GM19452 (cell line): ENCODE data around the gene SLC2A13.
"Not testable (repeated sequence)": the region's sequence is repeated elsewhere in the genome, so short reads cannot be mapped to it uniquely, and the experiment has no call there.

Experiments
- ATAC-seq: cut with Tn5 transposase; IDR thresholded peaks from one replicate; pipeline ENCODE4 v1.9.1; 2021; ENCODE audit not compliant: unreplicated experiment

The SLC2A13 gene

DNA sequence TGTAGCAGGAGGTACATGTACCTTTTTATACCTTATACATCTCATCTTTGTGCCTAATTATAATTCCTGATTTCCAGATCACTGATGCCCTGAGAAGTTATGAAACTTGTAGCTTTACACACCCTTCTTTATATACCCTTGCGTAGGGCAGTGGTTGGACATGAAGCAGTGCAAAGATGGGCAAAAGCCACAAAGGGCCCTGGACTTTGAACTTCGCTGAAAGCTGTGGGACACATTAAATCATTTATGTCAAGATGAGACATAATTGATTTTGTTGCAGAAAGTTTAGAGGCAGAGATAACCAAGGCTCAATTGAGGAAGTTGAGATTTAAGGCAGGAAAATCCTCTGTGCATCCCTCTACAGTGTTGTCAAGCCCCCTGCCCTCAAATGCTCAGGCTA is 170.0 kb downstream of the SLC2A13 start:
- no peak for ATAC-seq

DNA sequence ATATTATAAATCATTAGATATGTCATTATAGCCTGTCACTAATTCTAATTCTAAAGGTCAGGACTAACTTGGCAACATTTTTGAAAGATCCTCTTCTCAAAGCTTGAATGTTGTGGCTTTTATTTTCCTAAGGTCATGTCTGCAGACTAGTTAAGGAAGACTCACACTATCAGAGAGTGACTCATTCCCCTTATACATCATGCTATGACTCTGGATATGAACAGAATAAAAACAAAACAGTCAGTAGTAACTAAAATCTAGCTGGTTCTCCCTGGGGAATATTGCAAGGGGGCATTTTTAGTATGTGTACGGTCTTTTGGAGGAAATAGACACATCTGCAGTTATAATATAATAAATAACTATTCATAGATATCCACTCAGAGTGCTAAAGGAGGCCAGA is 170.6 kb downstream of the SLC2A13 start:
- ATAC-seq, result no peak

DNA sequence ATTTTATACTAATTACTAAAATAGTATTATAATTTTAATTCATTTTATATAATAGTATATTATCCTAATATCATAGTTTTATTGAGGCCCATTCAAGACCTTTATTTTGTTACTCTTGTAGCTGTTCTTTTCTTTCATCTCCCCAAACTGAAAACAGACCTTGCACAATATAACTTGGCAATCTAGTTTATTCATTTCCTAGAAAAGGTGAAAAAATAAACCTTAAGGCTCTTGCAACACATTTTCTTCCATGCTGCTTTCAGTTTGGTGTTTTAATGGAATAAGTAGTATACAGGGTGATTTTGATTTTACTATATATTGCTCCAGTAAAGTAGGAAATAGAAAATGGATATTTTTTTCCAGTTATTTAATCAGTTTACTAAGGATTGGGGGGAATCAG is 174.0 kb downstream of the SLC2A13 start:
- no peak for ATAC-seq

DNA sequence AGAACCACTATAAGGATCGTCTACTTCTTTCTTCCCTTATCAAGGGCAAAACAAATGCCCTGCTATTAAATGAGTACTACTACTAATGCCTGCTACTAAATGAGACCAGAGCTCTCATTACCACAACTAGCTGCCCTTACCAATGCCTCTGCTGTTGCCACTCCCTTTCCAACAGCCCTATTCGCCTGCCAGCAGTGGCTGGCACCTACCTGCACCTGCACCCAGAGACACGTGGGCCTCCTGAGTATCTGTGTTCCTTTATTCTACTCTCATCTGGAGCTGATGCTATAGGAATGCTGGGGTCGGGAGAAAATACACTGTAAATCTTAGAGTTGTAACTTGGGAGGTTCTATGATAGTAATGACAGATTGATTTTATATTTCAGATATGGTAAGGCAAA is 174.7 kb downstream of the SLC2A13 start:
- ATAC-seq, result no peak

DNA sequence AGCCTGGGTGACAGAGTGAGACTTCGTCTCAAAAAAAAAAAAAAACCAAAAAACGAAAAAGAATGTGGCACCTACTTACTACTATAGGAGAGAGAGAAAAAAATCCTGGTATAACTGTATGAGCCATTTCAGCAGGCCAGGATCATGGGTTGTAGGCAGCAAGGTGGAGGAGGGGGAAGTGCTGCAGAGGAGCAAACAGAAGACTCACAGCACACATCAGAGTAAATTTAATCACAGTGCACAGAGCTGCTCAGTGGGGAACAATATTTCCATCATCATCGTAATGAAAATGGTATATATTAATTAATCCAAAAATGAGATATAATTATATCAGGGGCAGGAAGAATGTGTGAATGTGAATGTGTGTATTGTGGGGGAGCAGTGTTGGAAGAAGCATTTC is 175.8 kb downstream of the SLC2A13 start:
- no peak for ATAC-seq

DNA sequence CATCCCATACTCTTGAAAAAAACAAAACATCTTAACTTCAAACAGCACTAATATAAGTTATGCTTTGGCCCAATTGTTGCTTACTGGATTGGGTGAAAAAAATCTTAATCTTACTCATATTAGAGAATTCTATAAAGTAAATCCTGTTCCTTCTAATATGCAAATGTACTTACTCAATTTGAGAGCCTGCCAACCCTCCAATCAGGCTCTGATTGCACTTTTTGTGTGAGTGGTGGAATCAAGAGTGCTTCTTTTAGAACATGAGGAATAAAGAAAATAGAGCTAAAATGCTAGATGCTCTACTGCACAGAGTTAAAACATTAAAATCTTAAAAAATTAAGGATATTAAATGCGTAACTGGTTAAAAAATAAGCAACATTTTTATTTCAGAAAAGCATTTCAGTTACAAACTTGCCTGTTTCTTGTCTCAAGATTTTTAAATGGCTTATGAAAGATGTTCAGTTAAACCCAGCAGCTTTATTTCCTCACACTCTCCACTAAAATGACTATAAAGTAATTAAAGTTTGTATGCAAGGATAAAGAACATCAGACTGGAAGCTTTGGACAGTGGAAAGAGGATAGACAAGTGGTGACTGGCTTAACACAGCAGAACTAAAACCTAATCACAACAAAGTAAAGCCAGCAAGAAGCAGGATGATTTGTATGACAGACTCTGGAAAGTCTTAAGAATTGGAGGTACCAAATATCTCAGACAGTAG is 177.5 kb downstream of the SLC2A13 start:
- ATAC-seq, result no peak

DNA sequence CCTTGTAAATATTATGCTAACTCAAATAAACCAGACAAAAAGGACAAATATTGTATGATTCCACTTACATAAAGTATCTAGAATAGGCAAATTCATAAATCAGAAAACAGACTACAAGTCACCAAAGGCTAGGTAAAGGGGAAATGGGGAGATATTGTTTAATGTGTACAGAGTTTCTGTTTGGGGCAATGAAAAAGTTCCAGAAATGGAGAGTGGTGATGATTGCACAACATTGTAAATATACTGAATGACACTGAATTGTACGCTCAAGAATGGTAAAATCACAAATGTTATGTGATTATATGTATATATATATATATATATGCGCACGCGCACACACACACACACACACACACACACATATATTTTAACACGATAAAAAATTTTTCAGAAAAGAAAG is 182.5 kb downstream of the SLC2A13 start:
- no peak for ATAC-seq

DNA sequence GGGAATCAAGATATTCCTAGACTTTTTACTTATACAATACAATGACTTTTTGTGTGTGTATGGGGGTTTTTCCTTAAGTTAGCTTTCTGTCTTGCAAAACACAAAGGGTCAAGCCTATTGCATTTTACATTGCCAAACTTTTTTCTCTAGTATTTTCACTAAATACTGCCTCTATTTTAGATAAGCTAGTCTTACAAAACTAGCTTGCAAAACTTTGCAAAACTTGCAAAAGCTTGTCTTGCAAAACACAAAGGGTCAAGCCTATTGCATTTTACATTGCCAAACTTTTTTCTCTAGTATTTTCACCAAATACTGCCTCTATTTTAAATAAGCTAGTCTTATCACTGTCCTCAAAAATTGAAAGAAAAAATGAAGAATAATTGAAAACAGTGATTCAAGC is 183.3 kb downstream of the SLC2A13 start:
- not testable (repeated sequence) for ATAC-seq

DNA sequence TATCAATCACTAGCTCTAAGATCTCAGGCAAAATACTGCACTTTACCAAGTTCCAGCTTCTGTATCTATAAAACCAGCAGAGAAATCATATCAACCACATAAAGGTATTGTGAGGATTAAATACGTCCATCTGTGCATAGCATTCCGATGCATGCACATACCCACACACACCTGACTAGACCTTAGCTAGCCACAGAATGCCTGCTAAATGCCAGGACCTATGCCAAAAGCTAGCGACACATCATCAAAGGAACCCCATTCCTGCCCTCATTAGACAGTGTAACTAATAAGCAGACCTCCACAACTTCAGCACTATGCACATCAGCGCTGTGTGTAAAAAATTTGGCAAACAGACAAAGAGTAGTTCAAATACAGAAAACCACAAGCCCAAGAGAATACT is 185.2 kb downstream of the SLC2A13 start:
- no peak for ATAC-seq

DNA sequence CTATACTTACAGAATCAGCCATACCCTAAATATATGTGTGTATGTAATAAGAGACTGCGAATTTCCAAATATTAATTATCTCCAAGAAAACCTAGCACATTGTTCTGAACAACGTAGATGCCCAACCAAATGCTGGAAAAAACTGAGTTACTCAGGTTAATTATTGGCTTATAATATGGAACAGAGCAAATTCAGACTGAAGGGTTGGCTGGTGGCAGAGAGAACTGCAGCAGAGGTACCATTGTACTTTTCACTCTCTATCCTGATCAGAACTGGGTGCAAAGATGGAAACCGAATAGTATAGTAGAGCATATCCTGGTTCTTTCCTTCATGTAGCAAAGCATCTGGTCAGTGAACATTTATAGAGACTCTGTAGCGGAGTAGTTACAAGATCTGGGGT is 185.7 kb downstream of the SLC2A13 start:
- no peak for ATAC-seq

DNA sequence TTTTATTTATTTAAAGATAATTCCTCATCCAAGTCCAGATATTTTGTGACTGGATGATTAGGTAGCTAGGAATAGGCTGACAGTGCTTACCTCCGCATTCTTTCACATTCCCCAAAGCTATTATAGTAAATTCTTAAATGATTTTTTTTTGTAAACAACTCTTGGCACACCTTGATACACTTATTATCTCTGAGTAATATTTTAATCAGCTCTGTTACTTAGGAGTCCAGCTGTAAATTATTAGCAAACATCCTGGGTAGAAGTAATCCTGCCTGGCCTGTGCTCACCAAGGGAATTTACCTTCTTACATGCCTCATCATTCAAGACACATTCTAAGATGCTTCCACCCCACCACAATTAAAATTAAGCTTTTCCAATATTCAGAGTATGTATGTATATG is 186.1 kb downstream of the SLC2A13 start:
- no peak for ATAC-seq

DNA sequence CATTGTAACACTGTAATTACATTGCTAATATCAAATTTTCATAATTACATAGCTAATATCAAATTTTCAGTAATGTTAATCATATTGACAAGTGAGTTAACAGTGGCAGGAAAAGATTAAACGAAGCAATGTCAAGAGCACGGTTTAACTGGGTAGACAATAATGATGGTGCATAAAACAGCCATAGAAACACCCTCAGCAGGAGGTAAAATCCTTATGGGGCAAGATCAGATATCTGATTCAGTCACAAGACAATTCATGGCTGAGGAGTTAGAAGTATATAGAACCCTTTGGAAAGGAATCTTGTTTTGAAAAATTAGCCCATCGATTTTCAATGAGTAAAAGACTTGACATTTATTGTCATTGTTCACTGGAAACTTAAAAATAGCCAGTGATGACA is 190.6 kb downstream of the SLC2A13 start:
- ATAC-seq, result no peak

DNA sequence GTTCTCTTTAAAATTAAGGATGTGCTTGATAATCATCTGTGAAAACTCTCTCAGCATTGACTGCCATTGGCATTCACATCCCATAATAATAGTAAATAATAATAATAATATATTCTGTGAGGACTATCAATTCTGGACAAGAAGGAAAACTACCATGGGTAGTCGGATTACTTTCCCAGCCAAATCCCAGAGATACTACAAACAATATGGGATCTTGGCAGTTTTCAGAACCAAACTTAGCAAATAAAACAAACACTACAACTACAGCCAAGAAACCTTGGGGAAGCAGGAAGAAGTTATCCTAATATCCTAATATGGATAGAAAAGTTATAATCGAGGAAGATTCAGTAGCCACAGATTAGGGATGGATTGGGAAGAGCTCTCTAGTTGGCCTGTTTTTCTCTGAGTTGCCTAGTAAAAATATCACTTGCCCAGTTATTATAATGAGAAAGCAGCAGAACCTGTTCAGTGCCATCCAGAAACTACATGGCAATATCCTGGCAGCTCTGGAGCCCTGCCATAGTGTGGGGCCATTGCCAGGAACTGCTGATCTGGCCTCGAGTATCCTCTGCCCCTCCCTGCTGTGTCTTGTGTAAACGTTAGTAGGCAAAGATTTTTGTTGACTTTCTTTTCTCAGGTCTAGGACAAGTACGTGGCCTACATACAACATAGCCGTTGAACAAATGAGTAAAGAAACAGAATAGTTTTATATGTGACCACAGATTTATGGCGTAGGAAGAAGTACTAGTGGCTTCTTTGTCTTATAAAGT is 193.5 kb downstream of the SLC2A13 start:
- no peak for ATAC-seq

DNA sequence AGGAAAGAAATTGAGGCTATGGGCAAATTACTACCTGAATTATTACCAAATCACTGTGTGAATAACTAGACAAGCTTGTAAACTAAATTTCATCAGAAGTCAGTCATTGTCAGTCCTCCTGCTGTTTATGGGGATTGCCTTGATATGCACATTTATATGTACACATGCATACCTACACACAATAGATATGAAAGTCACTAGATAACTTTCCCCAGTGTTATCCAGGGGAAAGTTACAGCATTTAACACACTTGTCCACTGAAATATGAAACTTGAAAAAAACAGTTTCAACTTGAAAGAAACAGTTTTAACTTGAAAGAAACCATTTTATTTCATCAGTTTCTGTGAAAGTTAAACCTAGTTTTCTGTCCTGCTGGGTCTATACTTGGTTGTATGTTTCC is 199.6 kb downstream of the SLC2A13 start:
- no peak for ATAC-seq

DNA sequence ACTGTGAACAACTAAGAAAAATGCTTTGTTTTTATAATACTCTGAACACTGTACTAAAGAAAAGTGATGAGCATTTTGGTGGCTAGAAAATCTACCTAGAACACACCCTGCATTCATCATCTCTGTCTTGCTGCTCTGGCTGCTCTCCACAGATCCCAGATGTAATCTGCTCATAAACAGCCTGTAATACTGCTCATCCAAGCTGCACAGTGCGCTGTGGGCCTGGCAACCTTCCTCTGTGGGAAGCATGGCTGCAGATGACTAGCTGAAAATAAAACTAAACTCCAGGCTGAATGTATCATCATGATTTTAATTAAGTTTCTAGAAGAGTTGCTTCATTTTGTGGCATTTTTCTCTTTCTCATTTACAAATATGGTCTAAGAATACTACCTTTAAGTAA is 200.7 kb downstream of the SLC2A13 start:
- ATAC-seq, result no peak

DNA sequence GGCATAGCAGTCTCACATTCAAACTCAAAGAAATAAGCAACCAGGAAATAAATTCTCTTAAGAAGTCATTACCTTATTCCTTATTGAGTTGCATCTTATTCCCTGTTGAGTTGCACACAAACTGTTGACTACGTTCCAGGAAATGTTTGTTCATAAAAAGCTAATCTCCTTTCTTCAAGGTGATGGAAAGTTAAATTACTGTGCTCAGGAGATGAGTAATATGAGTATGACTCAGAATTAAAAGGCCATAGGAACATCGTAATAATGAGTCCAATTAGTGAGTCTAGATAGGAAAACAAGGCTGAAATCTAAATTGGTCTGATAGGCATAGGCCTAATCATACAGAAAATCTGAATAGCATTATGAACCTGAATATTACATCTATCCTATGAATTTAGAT is 203.1 kb downstream of the SLC2A13 start:
- no peak for ATAC-seq

DNA sequence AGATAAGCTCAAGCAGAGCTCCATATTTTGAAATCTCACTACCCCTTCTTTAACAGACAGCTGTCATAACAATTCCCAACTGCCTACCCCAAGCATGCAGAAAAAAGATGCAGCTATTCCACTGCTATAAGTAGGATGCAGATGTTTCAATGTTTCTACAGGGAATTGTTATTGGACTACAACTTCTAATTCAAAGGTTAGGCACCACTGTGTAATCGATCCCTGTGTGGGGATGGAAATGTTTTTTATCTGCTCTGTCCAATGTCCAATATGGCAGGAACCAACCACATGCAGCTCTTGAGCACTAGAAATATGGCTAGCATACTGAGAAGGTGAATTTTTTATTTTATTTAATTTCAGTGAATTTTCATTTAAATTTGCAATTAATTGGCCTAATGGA is 208.6 kb downstream of the SLC2A13 start:
- ATAC-seq, result no peak

DNA sequence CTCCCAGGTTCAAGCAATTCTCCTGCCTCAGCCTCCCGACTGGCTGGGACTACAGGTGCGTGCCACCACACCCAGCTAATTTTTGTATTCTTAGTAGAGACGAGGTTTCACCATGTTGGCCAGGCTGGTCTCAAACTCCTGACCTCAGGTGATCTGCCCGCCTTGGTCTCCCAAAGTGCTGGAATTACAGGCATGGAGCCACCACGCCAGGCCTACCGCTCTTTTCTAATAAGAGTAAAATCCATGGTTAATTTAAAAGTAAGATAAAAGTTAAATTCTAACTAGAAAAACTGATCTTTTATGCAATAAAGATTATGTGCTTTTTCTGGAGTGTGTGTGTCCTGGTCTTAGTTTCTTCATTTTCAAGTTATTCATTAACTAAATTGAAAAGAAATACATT is 212.5 kb downstream of the SLC2A13 start:
- not testable (repeated sequence) for ATAC-seq

DNA sequence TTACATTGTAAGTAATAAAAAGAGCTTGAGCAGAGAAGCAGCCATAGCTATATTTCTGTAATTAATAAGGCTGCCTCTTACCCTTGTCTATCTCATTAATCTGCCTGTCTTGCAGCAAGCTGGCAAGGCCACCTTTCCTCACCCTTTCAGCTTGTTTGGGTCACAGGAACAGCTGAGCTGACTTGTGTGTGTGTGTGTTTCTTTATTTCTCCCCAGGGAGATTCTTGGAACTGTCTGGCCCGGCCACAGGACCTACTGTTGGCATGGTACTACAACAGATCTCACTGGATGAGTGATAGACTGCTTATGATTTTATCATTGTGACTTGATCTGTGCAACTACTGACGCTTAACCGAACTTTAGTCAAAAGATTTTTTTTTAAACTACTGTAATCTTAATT is 213.7 kb downstream of the SLC2A13 start:
- ATAC-seq, result no peak

DNA sequence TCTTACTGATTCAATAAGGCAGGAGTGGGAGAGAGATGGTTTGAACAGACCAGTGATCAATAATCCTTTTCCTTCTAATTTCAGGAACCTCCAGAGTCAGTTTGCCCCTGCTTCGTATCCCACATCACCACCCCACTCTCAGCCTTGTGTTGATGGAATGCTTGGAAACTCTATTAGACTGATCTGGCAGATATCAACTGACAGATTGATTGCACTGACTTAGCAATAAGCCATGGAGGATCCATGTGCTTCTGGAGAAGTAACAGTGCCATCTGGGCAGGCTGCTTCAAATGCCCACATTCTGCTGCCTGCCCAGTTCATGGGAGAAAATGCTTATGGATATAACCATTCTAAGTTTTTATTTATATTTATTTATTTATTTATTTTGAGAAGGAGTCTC is 218.0 kb downstream of the SLC2A13 start:
- no peak for ATAC-seq

DNA sequence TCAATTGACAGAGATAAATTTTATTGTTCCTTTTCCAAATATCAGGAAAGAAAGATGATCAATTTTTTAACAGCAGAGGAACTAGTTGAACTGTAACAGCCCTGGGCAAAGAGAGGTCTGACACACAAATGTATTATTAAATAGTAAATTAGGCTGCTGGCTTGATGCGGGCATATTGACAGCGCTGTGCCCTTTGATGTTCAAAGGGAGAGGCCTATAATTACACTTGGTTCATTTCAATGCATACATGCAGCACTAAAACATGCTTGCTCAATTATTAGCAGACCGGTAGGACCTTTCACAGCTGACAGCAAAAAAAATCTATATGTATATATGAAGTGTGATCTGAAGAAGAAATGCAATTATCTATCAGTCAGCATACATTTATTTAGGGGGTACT is 219.8 kb downstream of the SLC2A13 start:
- no peak for ATAC-seq

DNA sequence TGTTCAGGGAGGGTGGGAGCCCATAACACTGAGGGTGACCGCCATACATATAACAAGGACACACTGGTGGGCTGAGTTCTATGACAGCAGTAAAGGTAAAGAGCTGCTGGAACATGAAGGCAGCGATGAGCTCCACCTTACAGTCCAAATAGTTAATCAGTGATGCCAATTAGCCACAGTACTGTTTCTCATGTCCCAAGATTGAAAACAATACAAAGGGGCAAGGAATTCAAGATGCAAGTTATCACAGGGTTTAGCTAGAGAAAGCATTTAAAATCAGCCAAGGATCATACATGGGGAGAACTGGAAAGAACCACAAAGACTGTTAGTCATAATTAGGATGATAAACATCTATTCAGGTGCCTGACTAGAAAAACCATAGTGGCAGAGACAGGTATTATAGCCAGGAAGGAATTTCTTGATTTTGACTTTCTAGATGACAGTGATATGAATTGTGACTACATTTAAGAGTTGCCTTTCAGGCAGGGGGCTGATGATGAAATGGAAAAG is 221.2 kb downstream of the SLC2A13 start:
- no peak for ATAC-seq

DNA sequence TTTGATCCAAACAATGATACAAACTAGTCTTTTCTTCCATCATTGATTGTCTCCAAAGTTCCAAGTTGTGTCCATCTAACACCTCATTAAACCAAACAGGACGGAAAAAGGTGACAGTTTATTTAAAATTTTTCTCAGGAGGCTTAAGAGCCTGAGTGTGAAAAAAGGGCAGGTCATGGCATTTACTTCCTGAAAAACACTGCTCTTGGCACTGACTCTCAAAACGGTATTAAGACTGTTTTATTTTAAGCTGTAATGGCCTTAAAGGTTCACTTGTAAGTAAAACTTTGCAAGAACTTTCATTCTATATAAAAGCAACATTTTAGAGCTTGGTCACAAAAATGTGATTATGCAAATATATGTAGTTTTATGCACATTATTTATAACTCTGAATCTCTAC is 222.5 kb downstream of the SLC2A13 start:
- ATAC-seq, result no peak
